GM18505 (cell line): ENCODE results near the gene BRICD5.

Experiments
- ATAC-seq: cut with Tn5 transposase; IDR thresholded peaks from one replicate; pipeline ENCODE4 v1.9.1; 2021; ENCODE audit not compliant: unreplicated experiment
- POLR2A ChIP-seq: IDR thresholded peaks from 4 replicates; pipeline ENCODE4 v1.6.1; 2011; ENCODE audit warnings: borderline replicate concordance; ENCODE audit not compliant: insufficient read depth, insufficient read length; ENCODE audit errors: extremely low read depth

BRICD5 gene

GRCh38 chr16:2223221-2223941 is 12.7 kb upstream of the BRICD5 start, which contains the start of gene E4F1:
Gene E4F1 (plus strand): TSS chr16:2223591. CDS start chr16:2223614, 23 bp downstream.
- peak; percentile 92 for ATAC-seq
- TF ChIP-seq POLR2A, result peak; percentile 97

- TF ChIP-seq POLR2A, result no peak
- no peak for ATAC-seq
Observed at GRCh38 chr16:2216330-2216729, 5.7 kb upstream of the BRICD5 start.

GRCh38 chr16:2214719-2214968 is 4.0 kb upstream of the BRICD5 start, which contains the start of gene PGP:
Gene PGP (minus strand): TSS chr16:2214840. CDS start chr16:2214777, 63 bp downstream.
- peak; percentile 37 for TF ChIP-seq POLR2A
- peak; percentile 85 for ATAC-seq

GRCh38 chr16:2213817-2214718 is 3.4 kb upstream of the BRICD5 start:
- TF ChIP-seq POLR2A, result no peak
- peak; percentile 13 for ATAC-seq

- no peak for TF ChIP-seq POLR2A
- no peak for ATAC-seq
Observed at GRCh38 chr16:2212362-2213324, 2.0 kb upstream of the BRICD5 start.

GRCh38 chr16:2211923-2212347 is 1.3 kb upstream of the BRICD5 start:
- TF ChIP-seq POLR2A, result no peak
- ATAC-seq, result no peak

GRCh38 chr16:2210009-2210332 is 692 bp downstream of the BRICD5 start:
- no peak for TF ChIP-seq POLR2A
- ATAC-seq, result no peak

GRCh38 chr16:2209258-2210008 is 1.2 kb downstream of the BRICD5 start:
- ATAC-seq, result no peak
- TF ChIP-seq POLR2A, result no peak

GRCh38 chr16:2208772-2209171 is 1.9 kb downstream of the BRICD5 start:
- ATAC-seq, result no peak
- TF ChIP-seq POLR2A, result no peak

- ATAC-seq, result no peak
- TF ChIP-seq POLR2A, result no peak
Observed at GRCh38 chr16:2208308-2208707, 2.4 kb downstream of the BRICD5 start.

- no peak for ATAC-seq
- no peak for TF ChIP-seq POLR2A
Observed at GRCh38 chr16:2207872-2208271, 2.8 kb downstream of the BRICD5 start.

- ATAC-seq, result no peak
- no peak for TF ChIP-seq POLR2A
Observed at GRCh38 chr16:2206780-2207433, 3.8 kb downstream of the BRICD5 start.
